Stimulated activated CD8-positive, alpha-beta memory T cell treated with anti-CD3 and anti-CD28 coated beads, Interleukin-15, amount 100 ng/mL, for 1 hour (primary cell): ENCODE measurements around the gene ARFGEF2.
"Not testable (repeated sequence)": the region's sequence is repeated elsewhere in the genome, so short reads cannot be mapped to it uniquely, and the experiment has no call there.

Experiments
- DNase-seq: peaks from one replicate; pipeline ENCODE4 v3.0.0-alpha.2; 2020; ENCODE audit warnings: low read depth

ARFGEF2 gene

DNA sequence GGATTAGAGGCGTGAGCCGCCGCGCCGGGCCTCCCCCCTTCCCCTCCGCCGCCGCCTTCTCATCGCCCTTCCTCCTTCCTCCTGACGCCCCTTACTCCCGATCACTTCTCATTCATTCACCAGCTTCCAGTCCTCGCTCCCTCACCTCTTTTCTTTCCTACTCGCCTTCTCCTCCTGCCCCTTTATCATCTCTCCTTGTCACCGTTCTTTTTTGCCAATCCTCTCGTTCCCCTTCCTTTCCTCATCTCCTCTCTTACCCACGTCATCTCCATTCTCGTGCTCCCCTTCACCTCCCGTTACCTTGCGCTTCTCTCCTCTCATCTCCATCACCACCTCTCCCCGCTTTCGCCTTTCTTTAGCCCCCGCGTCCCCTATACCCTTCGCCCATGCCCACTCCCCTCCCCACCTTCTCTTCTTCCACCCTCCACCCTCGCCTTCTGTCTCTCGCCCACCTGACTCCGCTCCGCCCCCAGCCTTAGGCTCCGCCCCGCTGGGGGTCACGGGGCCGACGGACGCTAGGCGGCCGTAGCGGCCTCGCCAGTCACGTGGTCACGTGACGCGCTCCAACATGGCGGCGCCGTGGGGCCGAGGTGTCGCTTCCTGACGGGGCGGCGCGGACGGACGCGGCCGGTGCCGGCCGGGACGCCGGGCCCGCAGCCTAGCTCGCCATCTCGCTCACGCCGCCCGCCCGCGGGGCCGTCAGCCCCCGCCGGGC, at the start of gene ARFGEF2:
TSS of gene ARFGEF2 (plus strand) at position 544 of the 715 bp plus-strand sequence. CDS start 179 bp downstream, outside the sequence.
- peak; percentile 77 for DNase-seq

DNA sequence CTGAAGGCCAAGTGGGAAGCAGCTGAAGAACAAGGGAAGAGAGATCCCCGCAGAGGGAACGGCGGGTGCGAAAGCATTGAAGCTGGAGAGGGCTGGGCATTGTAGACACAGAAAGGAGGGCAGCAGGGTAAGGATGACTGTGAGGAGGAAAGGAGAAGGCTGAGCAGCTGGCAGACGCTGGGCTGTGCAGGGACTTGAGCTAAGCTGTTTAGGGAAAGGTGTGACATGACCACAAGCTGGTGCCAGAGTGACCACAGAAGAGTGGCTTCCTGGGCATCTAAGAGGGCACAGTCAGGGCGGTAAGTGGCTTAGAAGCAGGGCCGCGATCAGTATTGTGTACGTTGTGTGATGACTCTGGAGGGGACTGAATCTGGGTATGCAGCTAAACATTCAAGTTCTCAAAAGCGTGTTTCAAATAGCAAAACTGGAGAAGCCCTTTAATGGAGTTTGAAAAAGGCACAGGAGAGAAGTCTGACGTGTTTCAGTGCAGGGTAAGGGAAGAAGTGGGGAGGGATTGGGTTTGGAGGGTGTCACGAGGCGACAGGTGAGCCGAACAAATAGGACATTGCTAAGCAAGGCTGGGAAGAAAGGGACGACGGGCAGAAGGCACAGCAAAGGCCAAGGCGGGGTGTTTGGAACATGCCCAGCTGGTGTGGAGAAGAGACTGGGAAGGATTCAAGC, 46.1 kb upstream of the ARFGEF2 start:
- DNase-seq: no peak

DNA sequence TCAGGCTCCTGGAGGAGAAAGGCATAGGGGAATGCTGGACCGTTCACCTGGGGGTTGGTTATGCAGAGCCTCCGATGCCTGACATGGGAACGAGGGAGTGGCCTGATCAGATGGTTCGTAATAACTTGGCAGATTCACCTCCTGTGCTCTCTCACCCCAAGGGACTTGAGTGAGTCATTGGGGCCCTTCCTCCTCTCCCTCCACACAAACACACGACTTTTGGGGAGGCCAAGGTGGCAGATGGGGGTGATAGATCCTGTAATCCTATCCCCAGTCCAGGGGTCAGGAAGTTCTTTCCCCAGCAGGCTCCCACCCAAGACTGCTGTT, 45.6 kb upstream of the ARFGEF2 start:
- no peak for DNase-seq

DNA sequence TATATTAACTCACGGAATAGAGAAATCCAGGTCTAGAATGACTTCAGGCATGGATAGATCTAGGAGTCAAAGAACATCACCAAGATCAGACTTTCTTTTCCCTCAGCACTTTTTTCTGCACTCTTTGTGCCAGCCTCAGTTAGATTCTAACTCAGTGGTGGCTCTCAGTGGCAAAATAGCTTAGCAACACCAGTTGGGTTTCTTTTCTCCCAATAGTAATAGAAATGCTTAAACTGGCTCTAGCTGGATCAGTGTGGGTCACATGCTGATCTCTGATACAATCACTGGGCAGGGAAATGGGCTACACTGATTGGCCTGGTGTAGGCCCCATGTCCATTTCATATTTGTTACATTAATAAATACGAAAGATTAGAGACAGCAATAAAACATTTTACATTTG, 44.2 kb upstream of the ARFGEF2 start:
- DNase-seq: no peak

DNA sequence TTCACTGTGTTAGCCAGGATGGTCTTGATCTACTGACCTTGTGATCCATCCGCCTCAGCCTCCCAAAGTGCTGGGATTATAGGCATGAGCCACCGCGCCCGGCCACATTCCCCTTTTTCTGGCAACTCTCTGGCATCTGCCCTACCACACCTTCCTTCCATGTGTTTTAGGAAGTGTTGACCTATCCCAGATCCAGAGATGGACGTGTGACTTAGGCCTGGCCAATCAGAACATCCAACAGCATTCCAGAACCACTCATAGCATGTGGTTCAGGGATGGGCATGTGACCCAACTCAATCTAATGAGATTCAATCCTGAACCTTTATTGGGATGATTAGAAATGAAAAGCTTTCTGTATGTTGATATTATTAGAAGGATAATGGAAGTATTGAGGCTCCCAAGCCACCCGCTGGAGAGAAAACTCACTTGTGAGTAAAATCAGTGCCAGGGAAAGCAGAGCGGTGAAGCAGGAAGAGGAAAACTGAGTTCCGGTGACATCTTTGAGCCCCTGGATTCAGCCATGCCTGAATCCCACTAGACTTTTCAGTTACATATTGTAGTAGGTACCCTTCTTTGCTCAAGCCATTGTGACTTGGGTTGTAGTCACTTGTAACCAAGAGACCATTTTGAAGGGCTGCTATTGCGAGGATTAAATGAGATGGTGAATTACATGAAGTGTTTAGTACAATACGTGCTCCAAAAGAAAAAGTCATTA, 42.8 kb upstream of the ARFGEF2 start:
- DNase-seq: no peak

DNA sequence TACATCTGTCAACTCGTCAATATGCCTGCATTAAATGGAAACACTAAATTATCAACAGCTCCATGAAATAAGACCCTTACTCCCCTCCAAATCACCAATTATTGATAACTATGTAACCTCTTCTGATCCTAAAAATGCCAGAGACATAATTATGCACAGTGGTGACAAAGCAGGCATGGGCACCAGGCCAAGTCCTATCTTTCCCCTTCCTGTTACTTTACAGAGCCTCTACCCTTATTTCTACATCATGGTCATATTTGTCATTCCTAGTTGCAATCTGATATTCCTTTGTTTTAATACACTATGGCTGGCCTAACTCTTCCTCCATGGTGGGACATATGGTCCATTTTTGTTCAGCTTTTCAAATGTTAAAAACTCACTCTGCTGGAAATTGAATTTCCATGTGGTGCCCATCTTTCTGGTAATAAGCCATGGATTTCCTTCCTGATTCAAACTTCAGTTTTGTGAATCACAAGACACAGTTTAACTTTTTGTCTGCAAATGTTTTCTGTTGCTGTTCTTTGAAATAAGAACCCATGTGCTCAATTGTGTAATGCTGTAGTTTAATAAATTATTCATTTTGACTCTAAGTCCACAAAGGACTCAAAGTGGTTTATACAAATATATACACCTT, 41.8 kb upstream of the ARFGEF2 start:
- no peak for DNase-seq

DNA sequence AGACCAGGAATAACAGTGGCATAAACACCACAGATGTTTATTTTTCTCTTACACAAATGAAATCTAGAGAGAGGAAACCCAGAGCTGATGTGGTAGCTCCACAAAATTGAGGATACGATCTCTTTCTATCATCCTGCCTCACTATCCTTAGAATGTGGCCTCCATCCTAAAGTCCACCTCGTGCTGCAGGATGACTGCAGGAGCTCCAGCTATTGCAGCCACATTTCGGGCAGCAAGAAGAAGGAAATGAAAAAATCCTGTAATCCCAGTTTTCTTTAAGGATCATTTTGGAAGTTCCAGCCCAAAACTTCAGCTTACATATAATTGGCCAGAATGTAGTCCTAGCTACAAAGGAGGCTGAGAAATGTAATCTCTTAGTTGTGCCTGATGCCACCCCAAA, 41.2 kb upstream of the ARFGEF2 start:
- DNase-seq: no peak

DNA sequence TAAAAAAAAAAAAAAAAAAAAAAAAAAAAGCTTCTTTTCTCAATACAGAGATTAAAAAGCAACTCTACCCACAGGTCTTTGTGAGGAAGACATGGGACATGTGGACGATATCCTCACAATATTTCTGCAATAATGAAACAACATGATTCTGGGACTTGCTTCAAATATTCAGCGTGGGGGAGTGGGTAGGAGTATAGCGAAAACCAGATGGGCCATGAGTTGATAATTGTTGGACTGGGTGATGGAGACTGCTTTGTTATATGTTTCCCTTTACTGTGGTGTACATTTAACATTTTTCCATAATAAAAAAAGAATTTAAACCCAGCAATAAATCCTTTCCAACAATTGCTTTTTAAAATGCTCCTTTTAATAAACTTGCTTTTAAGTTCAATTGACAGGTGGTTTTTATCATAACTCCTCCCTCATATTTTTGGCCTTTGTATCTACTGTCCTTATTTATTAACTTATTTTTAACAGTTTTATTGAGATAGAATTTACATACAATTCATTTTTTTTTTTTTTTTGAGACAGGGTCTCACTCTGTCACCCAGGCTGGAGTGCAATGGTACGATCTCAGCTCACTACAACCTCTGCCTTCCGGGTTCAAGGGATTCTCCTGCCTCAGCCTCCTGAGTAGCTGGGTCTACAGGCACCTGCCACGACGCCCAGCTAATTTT, 40.4 kb upstream of the ARFGEF2 start:
- DNase-seq: no peak

DNA sequence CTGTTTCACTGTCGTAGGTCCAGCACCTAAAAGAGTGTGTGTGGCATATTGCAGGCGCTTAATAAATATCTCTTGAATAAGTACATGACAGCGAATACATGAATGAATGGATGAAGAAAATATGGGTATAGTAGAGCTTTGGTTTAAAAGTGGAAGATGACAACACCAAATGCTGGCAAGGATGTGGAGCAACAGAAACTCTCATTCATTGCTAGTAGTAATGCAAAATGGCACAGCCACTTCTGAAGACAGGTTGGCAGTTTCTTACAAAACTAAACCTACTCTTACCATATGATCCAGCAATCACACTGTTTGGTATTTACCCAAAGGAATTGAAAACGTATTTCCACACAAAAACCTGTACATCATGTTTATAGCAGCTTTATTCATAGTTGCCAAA, 36.3 kb upstream of the ARFGEF2 start:
- no peak for DNase-seq

DNA sequence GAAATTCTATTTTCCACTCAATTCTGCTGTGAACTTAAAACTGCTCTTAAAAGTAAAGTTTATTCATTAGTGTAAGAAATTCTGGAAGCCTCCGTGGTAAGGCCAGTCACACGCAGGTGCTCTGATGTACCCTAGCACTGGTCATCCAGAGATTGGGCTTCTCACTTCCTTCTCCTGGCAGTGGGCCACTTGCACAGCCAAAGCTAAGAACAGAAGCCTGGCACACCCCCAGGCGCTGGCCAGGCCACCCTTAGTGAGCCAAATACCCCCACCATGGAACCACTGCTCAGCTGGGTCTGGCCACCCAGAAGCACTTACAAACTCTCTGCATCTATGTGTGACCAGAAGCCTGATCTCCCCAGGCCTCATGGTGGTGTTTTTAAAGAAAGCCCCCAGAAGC, 35.3 kb upstream of the ARFGEF2 start:
- DNase-seq: no peak

DNA sequence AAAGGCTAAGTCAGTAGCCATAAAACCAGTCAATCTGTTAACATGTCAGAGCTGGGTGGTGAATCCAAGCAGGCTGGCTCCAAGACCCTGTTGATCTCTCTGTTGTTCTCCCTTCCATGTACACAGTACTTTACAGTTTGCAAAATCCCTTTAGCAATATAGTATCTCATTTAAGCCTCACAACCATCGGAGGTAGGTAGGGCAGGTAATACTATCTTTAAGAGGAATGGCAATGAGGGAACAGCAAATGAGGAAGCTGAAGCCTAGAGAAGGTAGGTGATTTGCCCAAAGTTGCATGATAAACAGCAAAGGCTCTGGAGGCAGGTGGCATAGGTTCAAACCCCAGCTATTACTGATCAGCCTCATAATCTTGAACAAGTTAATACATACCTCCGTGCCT, 34.7 kb upstream of the ARFGEF2 start:
- DNase-seq: no peak

DNA sequence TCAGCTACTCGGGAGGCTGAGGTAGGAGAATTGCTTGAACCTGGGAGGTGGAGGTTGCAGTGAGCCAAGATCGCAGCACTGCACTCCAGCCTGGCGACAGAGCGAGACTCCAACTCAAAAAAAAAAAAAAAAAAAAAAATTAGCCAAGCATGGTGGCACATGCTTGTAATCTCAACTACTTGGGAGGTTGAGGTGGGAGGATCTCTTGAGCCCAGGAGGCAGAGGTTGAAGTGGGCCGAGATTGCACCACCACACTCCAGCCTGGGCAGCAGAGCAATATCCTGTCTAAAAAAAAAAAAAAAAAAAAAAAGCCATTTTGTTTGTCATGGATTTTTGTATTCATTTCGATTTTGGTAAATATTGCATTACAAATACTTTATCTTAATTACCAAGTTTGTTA, 33.0 kb upstream of the ARFGEF2 start:
- not testable (repeated sequence) for DNase-seq

DNA sequence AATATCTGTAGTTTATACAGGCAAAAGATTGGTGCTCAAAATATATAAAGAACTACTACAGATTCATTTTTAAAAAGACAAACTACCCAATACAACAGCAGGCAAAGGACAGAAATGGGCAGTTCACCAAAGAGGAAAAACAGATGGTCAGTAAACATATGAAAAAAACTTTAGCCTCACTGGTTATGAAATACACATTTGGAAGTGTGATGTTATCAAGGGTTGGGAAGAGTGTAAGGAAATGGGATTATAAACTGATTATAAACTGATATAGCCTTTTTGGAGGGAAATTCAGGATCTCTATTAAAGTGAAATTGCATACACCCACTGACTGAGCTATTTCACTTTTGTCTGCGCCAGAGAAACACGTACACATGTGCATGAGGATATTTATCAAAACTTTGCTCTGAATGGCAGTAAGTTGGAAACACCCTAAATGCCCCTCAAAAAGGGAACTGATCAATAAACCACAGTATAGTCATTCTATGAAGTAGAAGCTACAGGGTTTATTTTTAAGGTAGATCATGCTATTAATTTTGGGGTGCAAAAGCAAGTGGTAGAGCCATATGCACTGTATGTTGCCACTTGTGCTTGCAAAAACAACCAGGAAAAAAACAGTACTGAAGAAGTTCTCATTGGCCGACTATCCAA, 32.2 kb upstream of the ARFGEF2 start:
- DNase-seq: no peak

DNA sequence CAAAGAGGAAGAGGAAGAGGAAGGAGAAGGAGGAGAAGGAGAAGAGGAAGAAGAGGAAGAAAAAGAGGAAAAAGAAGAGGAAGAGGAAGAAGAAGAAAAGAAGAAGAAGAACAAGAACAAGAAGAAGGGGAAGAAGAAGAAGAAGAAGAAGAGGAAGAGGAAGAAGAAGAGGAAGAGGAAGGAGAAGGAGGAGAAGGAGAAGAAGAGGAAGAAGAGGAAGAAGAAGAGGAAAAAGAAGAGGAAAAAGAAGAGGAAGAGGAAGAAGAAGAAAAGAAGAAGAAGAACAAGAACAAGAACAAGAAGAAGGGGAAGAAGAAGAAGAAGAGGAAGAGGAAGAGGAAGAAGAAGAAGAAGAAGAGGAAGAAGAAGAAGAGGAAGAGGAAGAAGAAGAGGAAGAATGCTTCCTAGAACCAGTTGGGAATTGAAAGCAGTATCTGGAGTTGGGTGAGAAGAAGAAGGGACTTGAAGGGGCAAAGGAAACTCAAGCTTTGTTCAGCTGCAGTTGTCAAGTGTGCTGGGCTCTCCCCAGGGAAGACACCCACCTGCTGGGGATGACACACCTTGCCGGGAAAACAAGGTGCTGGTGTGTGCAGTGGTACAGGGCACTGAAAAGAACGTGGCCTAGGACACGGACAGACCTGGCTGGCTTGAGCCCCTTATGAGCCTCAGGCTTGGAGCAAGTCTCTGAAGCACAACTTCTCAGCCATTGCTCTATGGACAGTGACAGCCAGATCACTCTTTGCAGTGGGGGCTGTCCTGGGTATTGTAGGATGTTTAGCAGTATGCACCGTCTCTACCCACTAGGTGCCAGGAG, 30.1 kb upstream of the ARFGEF2 start:
- no peak for DNase-seq

DNA sequence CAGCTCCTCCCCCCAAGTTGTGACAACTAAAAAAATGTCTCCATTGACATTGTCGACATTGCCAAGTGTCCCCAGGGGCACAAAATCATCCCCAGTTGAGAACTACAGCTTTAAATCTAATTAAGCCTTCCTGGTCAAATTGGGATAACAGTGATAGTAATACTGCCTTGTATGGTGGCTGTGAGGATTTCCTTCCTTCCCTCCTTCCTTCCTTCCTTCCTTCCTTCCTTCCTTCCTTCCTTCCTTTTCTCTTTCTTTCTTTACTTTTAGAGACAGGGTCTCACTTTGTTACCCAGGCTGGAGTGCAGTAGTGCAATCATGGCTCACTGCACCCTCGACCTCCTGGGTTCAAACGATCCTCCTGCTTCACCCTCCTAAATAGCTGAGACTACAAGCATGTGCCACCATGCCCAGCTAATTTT, 29.5 kb upstream of the ARFGEF2 start:
- DNase-seq: no peak

DNA sequence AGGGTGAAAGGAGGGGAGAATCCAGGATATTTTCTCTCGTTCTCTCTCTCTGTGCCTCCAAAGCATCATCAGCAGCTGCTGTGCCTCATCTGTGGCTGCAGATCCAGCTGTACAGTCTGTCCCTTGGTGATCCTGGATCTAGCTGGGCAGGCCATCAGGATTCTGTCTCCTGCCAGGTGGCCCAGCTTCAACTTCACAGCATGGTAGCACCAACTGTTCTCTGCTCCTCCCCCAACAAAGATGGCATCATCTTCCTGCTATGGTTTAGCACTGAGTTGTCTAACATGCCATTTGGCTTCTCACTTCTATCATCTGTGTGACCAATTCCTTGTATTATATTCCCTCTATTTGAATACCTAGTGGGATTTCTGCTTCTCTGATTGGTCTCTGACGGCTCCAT, 28.6 kb upstream of the ARFGEF2 start:
- DNase-seq: no peak

DNA sequence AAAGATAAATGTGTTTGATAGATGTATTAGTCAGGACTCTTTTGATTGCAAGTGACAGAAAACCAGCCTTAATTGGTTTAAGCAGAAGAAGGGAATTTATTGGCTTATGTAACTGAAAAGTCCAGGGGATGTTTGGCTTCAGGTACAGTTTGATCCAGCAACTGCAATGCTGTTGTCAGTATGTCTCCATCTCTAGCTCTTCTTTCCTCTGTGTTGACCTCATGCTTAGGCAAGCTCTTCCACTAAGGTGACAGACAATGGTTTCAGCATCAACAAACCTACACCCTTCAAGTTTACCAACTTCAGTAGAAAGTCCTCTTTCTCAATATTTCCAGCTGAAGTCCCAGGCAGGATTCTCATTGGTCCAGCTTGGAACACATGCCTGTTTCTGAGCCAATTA, 28.1 kb upstream of the ARFGEF2 start:
- DNase-seq: no peak

DNA sequence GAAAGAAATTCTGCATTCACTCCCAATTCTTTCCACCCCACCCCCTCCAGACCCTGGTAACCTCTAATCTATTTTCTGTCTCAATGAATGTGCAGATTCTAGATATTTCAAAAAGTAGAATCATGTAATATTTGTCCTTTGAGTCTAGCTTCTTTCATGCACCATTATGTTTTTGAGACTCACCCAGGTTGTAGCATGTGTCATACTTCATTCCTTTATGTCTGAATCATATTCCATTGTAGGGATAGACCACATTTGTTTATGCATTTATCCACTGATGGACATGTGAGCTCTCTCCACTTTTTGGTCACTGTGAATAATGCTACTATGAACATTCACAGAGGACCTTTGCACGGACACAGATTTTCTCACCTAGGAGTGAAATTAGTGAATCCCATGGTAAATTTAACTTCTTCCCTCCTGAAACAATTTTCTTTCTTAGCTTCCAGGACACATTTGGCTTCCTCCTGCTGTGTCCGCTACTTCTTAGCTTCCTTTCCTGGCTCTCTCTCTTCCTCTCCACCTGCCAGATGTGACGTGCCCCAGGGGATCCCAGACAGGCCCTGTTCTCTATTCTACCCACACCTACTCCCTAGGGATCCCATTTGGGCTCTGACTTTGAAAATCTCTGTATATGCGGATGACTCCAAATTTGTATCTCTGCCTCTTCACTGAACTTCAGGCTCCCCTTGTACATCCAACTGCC, 24.1 kb upstream of the ARFGEF2 start:
- DNase-seq: no peak

DNA sequence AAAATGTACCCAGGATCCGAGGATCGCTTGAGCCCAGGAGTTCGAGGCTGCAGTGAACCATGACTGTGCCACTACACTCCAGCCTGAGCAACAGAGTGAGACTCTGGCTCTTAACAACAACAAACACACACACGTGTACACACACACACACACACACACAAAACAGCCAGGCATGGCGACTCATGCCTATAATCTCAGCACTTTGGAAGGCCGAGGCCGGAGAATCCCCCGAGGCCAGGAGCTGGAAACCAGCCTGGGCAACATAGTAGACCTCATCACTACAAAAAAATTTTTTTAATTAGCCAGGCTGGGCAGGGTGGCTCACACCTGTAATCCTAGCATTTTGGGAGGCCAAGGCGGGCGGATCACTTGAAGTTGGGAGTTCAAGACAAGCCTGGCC, 23.3 kb upstream of the ARFGEF2 start:
- no peak for DNase-seq

DNA sequence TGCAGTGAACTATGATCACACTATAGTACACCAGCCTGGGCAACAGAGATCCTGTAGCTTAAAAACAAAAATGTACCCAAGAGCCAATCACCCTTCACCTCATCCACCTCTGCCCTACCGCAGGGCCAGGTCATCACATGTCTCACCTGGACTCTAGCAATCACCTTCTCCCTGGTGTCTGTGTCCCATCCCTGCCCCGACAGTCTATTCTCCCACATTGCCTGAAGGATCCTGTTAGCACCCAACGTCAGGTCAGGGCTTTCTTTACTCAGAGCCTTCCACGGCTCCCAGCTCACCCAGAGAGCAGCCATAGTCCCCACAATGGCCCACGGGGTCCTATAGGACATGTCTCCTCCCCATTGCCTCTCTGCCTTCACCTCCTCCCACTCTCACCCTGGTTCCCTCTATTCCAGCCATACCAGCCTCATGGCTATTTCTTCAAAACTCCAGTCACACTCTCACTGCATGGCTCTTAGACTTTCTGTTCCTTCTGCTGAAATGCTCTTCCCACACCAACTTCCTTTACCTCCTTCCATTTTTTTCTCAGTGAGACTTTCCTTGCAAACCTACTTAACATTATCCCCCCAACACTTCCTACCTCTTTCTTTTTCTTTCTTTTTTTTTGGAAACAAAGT, 22.5 kb upstream of the ARFGEF2 start:
- no peak for DNase-seq
